H9 (cell line): ENCODE data around the gene PRR20E. TPM values are rescaled to one million over a fixed set of nuclear protein-coding genes. Genes with fewer than 3 reads are reported as not detected.

Experiments used
- DNase-seq: peaks from one replicate; pipeline ENCODE4 v3.0.0-alpha.2; 2017
- H2AFZ ChIP-seq: one replicate; pipeline ENCODE4 v1.6.1; 2013; ENCODE audit warnings: mild to moderate bottlenecking, low read length, control low read depth, moderate library complexity
- H2AK5ac ChIP-seq: 2 replicates; pipeline ENCODE4 v1.6.1; 2013; ENCODE audit warnings: low read length, control low read depth, mixed read lengths; ENCODE audit not compliant: insufficient read length
- H2BK120ac ChIP-seq: one replicate; pipeline ENCODE4 v1.6.1; 2013; ENCODE audit warnings: low read depth, mild to moderate bottlenecking, low read length, control low read depth, inconsistent platforms; ENCODE audit not compliant: poor library complexity, severe bottlenecking
- H2BK12ac ChIP-seq: 2 replicates; pipeline ENCODE4 v1.6.1; 2013; ENCODE audit warnings: low read length, control low read depth, mixed read lengths, low read depth; ENCODE audit not compliant: insufficient read length
- H2BK15ac ChIP-seq: 2 replicates; pipeline ENCODE4 v1.6.1; 2013; ENCODE audit warnings: low read depth, low read length, control low read depth
- H2BK20ac ChIP-seq: one replicate; pipeline ENCODE4 v1.6.1; 2013; ENCODE audit warnings: low read depth, mild to moderate bottlenecking, low read length, control low read depth, inconsistent platforms; ENCODE audit not compliant: poor library complexity, severe bottlenecking
- H2BK5ac ChIP-seq: 2 replicates; pipeline ENCODE4 v1.6.1; 2013; ENCODE audit warnings: low read length, control low read depth, mixed read lengths; ENCODE audit not compliant: insufficient read length
- H3K14ac ChIP-seq: 2 replicates; pipeline ENCODE4 v1.6.1; 2013; ENCODE audit warnings: low read length, control low read depth; ENCODE audit not compliant: insufficient read depth
- H3K18ac ChIP-seq: 2 replicates; pipeline ENCODE4 v1.6.1; 2013; ENCODE audit warnings: low read depth, mild to moderate bottlenecking, mixed read lengths, low read length, control low read depth; ENCODE audit not compliant: insufficient read length
- H3K23ac ChIP-seq: 2 replicates; pipeline ENCODE4 v1.6.1; 2013; ENCODE audit warnings: low read length, control low read depth, mixed read lengths, low read depth; ENCODE audit not compliant: insufficient read length
- H3K23me2 ChIP-seq: 2 replicates; pipeline ENCODE4 v1.6.1; 2013; ENCODE audit warnings: low read depth, mild to moderate bottlenecking, mixed read lengths, low read length, control low read depth; ENCODE audit not compliant: insufficient read length, poor library complexity, severe bottlenecking
- H3K27ac ChIP-seq: 2 replicates; pipeline ENCODE4 v1.5.1; 2013; ENCODE audit warnings: low read length, control low read depth, mixed read lengths, low read depth; ENCODE audit not compliant: insufficient read length
- H3K27me3 ChIP-seq: 2 replicates; pipeline ENCODE4 v1.6.1; 2013; ENCODE audit warnings: low read length, control low read depth, inconsistent platforms; ENCODE audit not compliant: insufficient read depth
- H3K4ac ChIP-seq: 2 replicates; pipeline ENCODE4 v1.6.1; 2013; ENCODE audit warnings: low read depth, mild to moderate bottlenecking, control low read depth, inconsistent platforms, low read length, moderate library complexity
- H3K4me1 ChIP-seq: 2 replicates; pipeline ENCODE4 v1.6.1; 2013; ENCODE audit warnings: low read length, control low read depth, inconsistent platforms; ENCODE audit not compliant: insufficient read depth
- H3K4me2 ChIP-seq: 2 replicates; pipeline ENCODE4 v1.6.1; 2013; ENCODE audit warnings: low read length, control low read depth, mixed read lengths; ENCODE audit not compliant: insufficient read length, insufficient read depth
- H3K56ac ChIP-seq: 2 replicates; pipeline ENCODE4 v1.6.1; 2013; ENCODE audit warnings: low read depth, mild to moderate bottlenecking, mixed read lengths, low read length, control low read depth; ENCODE audit not compliant: insufficient read length
- H3K79me1 ChIP-seq: 2 replicates; pipeline ENCODE4 v1.6.1; 2013; ENCODE audit warnings: low read depth, mild to moderate bottlenecking, moderate library complexity, low read length, control low read depth, inconsistent platforms; ENCODE audit not compliant: insufficient read depth, poor library complexity, severe bottlenecking
- H3K79me2 ChIP-seq: 2 replicates; pipeline ENCODE4 v1.6.1; 2013; ENCODE audit warnings: low read length, control low read depth, inconsistent platforms; ENCODE audit not compliant: insufficient read depth
- H3K9ac ChIP-seq: 2 replicates; pipeline ENCODE4 v1.6.1; 2013; ENCODE audit warnings: low read length, control low read depth, mixed read lengths; ENCODE audit not compliant: insufficient read length; ENCODE audit errors: extremely low read depth
- H3K9me3 ChIP-seq: one replicate; pipeline ENCODE4 v1.6.1; 2013; ENCODE audit warnings: low read depth, low read length, inconsistent platforms; ENCODE audit not compliant: control insufficient read depth
- H3T11ph ChIP-seq: one replicate; pipeline ENCODE4 v1.6.1; 2013; ENCODE audit warnings: mild to moderate bottlenecking, low read length, control low read depth, inconsistent platforms
- H4K20me1 ChIP-seq: one replicate; pipeline ENCODE4 v1.6.1; 2013; ENCODE audit not compliant: control insufficient read depth, insufficient read length, insufficient read depth
- H4K5ac ChIP-seq: 2 replicates; pipeline ENCODE4 v1.6.1; 2013; ENCODE audit warnings: low read depth, mild to moderate bottlenecking, mixed read lengths, low read length, control low read depth; ENCODE audit not compliant: insufficient read length
- H4K8ac ChIP-seq: replicated peaks from 2 replicates; pipeline ENCODE4 v1.6.1; 2013; ENCODE audit warnings: low read length, control low read depth, mixed read lengths, low read depth; ENCODE audit not compliant: insufficient read length
- H4K91ac ChIP-seq: 2 replicates; pipeline ENCODE4 v1.6.1; 2013; ENCODE audit warnings: low read depth, mild to moderate bottlenecking, moderate library complexity, mixed read lengths, low read length, control low read depth; ENCODE audit not compliant: insufficient read length
- H3K27ac Mint-ChIP-seq, 3 experiments: 2 replicates in 2 of 3; 3 replicates in 1 of 3; pipeline ENCODE4 v1.8.0; 2020 to 2021; ENCODE audit warnings: mixed read lengths in 3 of 3, mild to moderate bottlenecking in 1 of 3, moderate library complexity in 1 of 3
- H3K27me3 Mint-ChIP-seq: 2 replicates; pipeline ENCODE4 v1.8.0; 2021; ENCODE audit warnings: low read depth, mild to moderate bottlenecking, moderate library complexity, mixed read lengths
- H3K36me3 Mint-ChIP-seq, 3 experiments: 2 replicates in 2 of 3; 3 replicates in 1 of 3; pipeline ENCODE4 v1.8.0; 2020 to 2021; ENCODE audit warnings: low read depth in 3 of 3, mixed read lengths in 3 of 3; ENCODE audit not compliant: insufficient read depth in 1 of 3
- H3K4me1 Mint-ChIP-seq, 2 experiments: 2 replicates each; pipeline ENCODE4 v1.8.0; 2020; ENCODE audit warnings: mixed read lengths in 2 of 2
- H3K4me3 Mint-ChIP-seq, 2 experiments: 2 replicates in 1 of 2; 3 replicates in 1 of 2; pipeline ENCODE4 v1.8.0; 2020 to 2021; ENCODE audit warnings: mild to moderate bottlenecking in 2 of 2, mixed read lengths in 2 of 2, moderate library complexity in 1 of 2
- H3K9me3 Mint-ChIP-seq, 2 experiments: 2 replicates in 1 of 2; 3 replicates in 1 of 2; pipeline ENCODE4 v1.8.0; 2020; ENCODE audit warnings: mild to moderate bottlenecking in 2 of 2, mixed read lengths in 2 of 2, moderate library complexity in 1 of 2
- CTCF ChIP-seq: fragments of 200-600 bp; sonication (generic); conservative IDR thresholded peaks from 3 replicates; pipeline ENCODE4 v1.8.0; 2021; ENCODE audit warnings: antibody characterized with exemption, mild to moderate bottlenecking
- WGBS: extraction: QIAGEN DNeasy Blood & Tissue Kit; methylation state at CpG from one replicate; pipeline ENCODE4 v1.1.7; 2013; ENCODE audit warnings: missing lambda C conversion rate, low lambda C conversion rate, mixed read lengths; ENCODE audit not compliant: insufficient read length; ENCODE audit errors: extremely low coverage; 5-methylcytosine and 5-hydroxymethylcytosine counted together
- total RNA-seq: library from RNA; stranded (reverse); gene quantifications from 2 replicates; pipeline ENCODE4 v1.2.1, GENCODE V29; 2021

Gene PRR20E
- total RNA-seq, 1 experiment from 2014 or later = not detected

DNA sequence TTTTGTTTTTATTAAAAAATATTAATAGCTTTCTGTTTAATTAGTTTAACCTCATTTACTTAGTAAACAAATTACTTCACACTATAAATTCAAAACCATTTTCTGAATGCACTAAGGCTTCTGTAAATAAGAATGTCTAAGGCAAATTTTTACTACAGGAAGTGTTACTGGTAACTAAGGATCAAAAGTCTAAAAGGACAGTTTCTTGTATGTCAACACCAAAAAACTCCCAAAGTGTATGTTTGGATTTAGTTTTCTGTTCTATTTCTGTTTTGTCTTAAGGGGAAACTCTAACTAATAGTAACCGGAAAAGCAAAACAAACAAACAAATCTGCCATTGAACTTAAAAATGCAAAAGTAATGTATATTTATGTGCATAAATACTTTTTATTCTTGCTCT, 24.7 kb downstream of the PRR20E start:
- H3K9me3 Mint-ChIP-seq = no peaks in the 10 kb centered on the region
- H3K4me1 ChIP-seq = no peaks in the 10 kb centered on the region
- no peak overlapping the region for H3K23ac ChIP-seq

More for the DNA sequence above, 24.7 kb downstream of the PRR20E start:
- H3K23me2 ChIP-seq = no peaks in the 10 kb centered on the region
- no peak overlapping the region for H4K8ac ChIP-seq
- no peak overlapping the region for H3T11ph ChIP-seq
- H2AFZ ChIP-seq = no peak overlapping the region
- no peaks in the 10 kb centered on the region for H3K27me3 ChIP-seq
- H3K4me2 ChIP-seq = no peak overlapping the region
- no peak for DNase-seq
- H2BK5ac ChIP-seq = no peak overlapping the region
- H3K9me3 ChIP-seq = no peaks in the 10 kb centered on the region
- no peak overlapping the region for H2BK120ac ChIP-seq
- H3K79me1 ChIP-seq = no peaks in the 10 kb centered on the region
- H3K27ac ChIP-seq = no peak overlapping the region
- no peak for TF ChIP-seq CTCF
- H2BK15ac ChIP-seq = no peak overlapping the region
- H3K14ac ChIP-seq = no peak overlapping the region
- H2BK20ac ChIP-seq = no peak overlapping the region
- H4K5ac ChIP-seq = no peak overlapping the region
- no peak overlapping the region for H2AK5ac ChIP-seq
- no peak overlapping the region for H3K18ac ChIP-seq
- no peak overlapping the region for H2BK12ac ChIP-seq
- H3K56ac ChIP-seq = no peak overlapping the region
- H3K4ac ChIP-seq = no peak overlapping the region
- Mint-ChIP-seq H3K4me1 (no peaks in the 10 kb centered on the region), H3K27me3 (no peaks in the 10 kb centered on the region), H3K27ac (no peak overlapping the region), H3K36me3 (no peaks in the 10 kb centered on the region; a peak in 1 of 7 replicates), H3K4me3 (no peak overlapping the region)
- no peaks in the 10 kb centered on the region for H3K79me2 ChIP-seq
- no CpG with 5 or more reads among the region's 1 CpG for WGBS
- no peaks in the 10 kb centered on the region for H4K20me1 ChIP-seq
- H4K91ac ChIP-seq = no peak overlapping the region
- H3K9ac ChIP-seq = no peak overlapping the region
